ENCODE measurements around the gene CHRNA3.
"Not testable (repeated sequence)": the region's sequence is repeated elsewhere in the genome, so short reads cannot be mapped to it uniquely, and the experiment has no call there.

The CHRNA3 gene

GRCh38 chr15:78616506-78616905 lies 4.3 kb downstream of the CHRNA3 start:
- DNase-seq: no peak

DNA sequence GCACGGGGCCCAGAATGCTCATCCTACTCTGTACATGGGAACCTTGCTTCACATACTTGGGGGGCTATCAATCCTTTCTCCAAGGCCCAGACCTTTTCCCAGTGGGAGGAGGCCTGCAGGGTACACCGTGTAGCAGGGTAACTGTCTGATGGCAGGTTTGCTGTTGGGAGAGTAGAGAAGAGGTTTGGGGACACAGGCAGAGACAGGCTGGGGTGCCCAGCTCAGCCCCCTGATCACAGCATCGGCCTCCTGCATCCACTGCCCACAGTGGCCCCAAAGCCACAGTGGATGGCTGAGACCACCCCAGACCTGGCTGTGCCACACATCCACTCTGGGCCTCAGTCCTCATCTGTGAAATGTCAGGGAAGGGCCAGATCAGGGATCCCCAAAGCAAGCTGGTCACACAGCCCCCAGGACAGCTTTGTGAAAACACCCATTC lies 5.6 kb downstream of the CHRNA3 start:
- DNase-seq: no peak

DNA sequence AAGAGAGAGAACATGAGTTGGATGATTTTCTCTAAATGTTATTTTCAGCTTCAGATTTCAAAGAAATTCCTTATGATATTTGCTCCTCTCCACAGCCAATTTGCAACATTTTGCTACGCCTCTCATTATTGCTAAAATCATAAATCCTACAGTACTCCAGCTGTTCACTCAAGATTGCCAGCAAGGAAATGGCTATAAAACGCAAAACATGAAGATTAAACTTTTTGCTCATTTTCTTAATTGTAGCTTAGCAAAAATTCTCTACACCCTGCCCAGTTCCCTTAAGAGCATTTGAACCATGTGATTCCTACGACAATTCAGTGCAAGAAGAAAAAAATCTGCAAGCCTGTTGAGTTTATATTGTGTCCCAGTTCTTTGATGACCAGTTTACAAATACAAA lies 6.8 kb downstream of the CHRNA3 start:
- DNase-seq: no peak

GRCh38 chr15:78609551-78609950 lies 11.2 kb downstream of the CHRNA3 start:
- DNase-seq: not testable (repeated sequence)

DNA sequence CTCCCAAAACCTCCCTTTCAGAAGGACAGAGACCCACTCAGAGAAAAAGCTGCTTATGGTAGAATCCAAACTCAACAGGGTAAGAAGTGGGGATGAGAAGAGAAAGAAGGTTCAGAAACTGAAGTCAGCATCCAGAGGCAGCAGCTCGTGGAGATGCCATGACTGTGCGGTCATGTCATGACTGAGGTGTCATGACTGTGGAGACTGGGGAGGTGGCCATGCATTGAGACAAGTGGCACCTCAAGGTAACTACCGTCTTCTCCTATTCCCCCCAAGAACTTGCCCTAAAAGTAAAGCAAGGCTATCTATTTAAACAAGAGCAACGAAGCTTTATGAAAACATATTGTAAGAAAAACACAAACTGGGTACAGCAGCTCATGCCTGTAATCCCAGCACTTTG lies 15.1 kb downstream of the CHRNA3 start:
- DNase-seq: no peak

- DNase-seq: no peak
Observed at GRCh38 chr15:78605201-78605600, 15.6 kb downstream of the CHRNA3 start.

GRCh38 chr15:78604420-78604819 lies 16.4 kb downstream of the CHRNA3 start:
- no peak for DNase-seq

- no peak for DNase-seq
Observed at GRCh38 chr15:78603467-78603866, 17.3 kb downstream of the CHRNA3 start.

DNA sequence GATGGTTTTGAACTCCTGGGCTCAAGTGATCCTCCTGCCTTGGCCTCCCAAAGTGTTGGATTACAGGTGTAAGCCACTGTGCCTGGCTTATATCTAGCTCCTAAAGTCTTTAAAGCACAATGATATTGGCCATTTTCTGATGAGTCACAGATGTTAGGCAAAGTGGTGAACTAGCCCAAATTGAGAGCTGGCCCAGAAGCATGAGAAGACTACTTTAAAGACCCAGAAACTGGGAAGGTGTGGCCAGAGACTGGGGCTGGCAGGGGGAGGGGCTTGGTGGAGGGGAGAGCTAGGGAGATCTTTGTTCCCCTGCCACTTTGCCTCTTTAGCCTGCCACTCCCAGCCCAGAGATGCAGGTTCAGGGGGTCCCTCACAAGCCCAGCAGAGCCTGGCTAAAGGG lies 21.6 kb downstream of the CHRNA3 start:
- no peak for DNase-seq

- no peak for DNase-seq
Observed at GRCh38 chr15:78598348-78598747, 22.4 kb downstream of the CHRNA3 start.

DNA sequence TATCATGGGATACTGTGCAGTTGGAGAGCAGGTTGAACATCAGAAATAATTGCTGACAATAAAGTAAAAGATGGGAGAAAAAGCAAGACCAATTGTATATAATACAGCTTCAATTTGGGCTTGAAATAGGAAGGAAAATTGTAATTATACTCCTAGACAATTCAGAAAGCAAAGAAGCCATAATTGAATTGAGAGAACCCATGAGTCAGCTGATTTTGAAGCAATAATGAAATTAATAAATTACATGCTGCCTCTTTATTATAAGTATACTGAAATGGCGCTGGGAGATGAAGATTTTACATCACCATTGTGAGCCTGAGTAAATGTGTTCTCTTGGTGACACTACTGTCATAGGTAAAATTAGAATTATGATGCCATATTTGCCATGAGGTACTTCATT lies 23.2 kb downstream of the CHRNA3 start:
- DNase-seq: no peak

- DNase-seq: no peak
Observed at GRCh38 chr15:78574944-78575343, 45.9 kb downstream of the CHRNA3 start.

DNA sequence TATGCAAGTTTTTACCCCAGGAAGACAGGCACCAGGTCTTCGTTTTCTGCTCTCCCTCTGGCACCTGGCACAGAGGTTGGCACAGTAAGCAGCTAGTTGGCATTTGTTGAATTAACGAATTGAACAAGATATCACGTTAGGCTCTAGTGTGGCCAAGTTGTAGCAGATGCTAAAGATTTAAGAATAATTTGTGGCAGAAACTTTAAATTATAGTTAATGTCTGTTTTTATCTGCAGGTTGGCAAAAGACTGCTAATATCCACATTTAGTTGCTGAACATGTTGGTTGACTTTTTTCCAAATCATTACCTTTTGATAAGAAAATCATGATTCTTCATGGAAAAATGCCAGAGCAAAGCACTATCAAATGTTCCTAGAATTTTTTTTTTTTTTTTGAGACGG lies 47.4 kb downstream of the CHRNA3 start:
- no peak for DNase-seq

GRCh38 chr15:78571382-78571781 lies 49.4 kb downstream of the CHRNA3 start:
- DNase-seq: no peak

DNA sequence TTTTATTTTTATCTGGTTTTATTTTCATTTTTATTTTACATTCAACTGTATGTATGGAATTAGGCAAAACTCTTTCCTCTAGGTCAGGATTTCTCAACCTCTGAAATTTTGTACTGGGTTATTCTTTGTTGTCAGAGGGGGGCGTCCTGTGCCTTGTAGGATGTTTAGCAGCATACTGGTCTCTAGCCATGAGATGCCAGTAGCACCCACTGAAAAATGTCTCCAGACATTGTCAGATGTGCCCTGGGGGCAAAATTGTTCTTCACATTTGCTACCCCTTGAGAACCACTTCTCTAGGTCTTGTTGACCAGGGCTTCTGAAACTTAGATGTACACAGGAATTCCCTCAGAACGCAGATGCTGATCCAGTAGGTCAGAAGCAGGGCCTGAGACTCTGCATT lies 50.1 kb downstream of the CHRNA3 start:
- no peak for DNase-seq

GRCh38 chr15:78567531-78567930 lies 53.3 kb downstream of the CHRNA3 start:
- DNase-seq: peak; percentile 92

DNA sequence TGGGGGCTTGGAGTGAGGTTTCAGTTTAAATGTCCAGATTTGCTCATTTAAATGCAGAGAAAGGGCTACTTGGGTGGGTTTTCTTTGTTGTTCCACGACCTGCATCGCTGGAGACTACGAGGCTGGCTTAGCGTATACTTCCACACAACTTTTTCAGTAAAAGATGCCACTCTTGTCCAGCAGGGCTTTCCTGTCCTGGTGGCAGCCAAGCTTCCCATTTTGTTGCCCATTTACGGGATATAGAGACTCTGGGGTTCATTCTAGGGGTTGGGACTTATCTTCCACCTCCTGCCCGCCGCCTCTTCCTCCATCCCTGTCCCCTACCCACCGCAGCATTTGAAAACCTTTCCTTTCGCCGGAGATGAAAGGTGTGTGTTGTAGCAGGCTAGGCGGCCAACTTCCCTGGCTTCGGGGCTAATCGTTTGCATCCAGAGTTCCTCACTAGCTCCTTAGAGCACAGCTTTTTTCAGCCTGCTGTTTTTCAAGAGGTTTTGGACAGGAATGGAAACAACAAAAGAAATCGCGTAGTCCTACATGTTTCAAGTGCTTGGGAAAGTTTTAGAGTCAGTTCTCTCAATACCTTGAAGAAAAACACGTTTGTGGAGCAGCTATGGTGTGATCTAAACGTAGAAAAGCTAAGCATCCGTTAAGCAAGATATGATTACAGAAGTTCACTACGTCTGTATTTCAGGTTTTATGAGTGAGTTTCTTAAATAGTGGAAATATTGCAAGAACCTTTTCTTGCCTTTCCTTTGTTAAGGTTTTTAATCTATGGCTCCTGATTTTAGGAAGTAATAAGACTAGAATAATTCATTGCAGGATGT lies 54.6 kb downstream of the CHRNA3 start:
- no peak for DNase-seq

DNA sequence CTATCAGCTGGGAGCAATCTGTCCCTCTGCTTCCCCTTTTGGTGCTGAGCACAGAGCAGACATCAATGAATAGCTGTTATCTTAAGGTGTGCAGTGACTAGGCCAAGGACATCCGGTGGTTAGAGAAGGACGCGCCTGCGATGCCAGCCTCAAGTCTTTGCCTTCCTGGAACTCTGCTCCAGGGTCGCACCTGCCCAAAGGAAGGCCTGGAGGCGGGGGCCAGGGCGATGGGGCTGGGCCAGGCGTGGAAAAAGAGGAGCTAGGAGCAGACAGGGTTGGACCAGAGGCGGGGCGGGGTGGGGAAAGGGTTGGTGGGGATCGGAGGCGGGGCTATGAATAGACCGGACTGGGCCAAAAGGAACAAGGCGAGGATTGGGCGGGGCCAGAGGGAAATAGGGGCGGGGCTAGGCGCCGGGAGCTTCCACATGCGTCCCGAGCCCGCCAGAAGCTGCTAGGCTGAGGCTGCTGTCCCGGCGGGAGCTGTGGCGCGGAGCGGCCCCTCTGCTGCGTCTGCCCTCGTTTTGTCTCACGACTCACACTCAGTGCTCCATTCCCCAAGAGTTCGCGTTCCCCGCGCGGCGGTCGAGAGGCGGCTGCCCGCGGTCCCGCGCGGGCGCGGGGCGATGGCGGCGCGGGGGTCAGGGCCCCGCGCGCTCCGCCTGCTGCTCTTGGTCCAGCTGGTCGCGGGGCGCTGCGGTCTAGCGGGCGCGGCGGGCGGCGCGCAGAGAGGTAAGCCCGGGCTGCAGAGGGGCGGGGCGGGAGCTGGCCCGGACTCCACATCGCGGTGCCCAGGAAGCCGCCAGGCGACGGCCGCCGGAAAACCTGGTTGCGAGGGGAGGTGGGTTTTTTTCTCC lies 55.5 kb downstream of the CHRNA3 start, which contains the start of gene CHRNA5:
Gene CHRNA5 (plus strand): TSS at position 424 of the 854 bp plus-strand sequence. CDS start 200 bp downstream, at position 624.
- DNase-seq: peak; percentile 69

GRCh38 chr15:78564743-78565096 lies 56.1 kb downstream of the CHRNA3 start:
- no peak for DNase-seq

- DNase-seq: no peak
Observed at GRCh38 chr15:78563092-78563491, 57.7 kb downstream of the CHRNA3 start.

DNA sequence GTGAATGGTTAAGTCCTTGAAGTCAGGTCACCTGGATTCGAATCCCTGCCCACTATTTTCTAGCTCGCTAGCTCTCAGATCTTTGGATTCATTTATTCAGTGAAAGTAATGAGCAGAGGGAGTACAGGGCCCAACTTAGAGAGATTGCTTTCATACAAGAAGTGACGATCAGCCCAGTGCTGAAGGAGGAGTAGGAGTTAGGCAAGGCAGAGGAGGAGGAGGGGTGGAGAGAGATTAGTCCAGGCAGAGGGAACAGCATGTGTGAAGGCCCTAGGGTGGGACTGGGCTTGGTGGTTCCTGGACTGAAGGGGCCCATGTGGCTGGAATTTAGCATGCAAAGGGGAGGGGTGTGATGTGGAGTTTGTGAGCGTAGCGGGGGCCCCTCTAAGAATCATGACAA lies 59.3 kb downstream of the CHRNA3 start:
- no peak for DNase-seq

- not testable (repeated sequence) for DNase-seq
Observed at GRCh38 chr15:78560201-78560600, 60.6 kb downstream of the CHRNA3 start.

- no peak for DNase-seq
Observed at GRCh38 chr15:78552597-78552996, 68.2 kb downstream of the CHRNA3 start.

DNA sequence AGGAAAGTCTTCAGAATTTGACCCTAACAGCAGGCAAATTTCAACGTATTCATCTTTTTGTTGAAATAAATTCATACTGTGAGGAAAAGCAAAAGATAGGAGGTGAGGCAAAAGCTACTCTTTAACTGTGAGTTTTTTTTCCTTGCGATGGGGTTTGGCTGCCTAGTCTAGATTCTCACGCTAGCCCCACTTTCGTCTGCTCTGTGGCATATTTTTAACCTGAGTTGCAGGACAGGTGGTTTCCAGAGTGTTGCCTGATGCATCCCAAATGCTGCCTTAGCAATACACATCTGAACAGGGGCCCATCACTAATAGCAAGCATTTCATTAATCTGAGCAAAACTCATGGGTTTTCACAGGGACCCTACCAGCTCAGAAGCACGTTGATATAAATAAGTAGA lies 68.9 kb downstream of the CHRNA3 start:
- DNase-seq: no peak
